ENCODE data around the gene CTNNBIP1.

- TF ChIP-seq, protein P1, sequence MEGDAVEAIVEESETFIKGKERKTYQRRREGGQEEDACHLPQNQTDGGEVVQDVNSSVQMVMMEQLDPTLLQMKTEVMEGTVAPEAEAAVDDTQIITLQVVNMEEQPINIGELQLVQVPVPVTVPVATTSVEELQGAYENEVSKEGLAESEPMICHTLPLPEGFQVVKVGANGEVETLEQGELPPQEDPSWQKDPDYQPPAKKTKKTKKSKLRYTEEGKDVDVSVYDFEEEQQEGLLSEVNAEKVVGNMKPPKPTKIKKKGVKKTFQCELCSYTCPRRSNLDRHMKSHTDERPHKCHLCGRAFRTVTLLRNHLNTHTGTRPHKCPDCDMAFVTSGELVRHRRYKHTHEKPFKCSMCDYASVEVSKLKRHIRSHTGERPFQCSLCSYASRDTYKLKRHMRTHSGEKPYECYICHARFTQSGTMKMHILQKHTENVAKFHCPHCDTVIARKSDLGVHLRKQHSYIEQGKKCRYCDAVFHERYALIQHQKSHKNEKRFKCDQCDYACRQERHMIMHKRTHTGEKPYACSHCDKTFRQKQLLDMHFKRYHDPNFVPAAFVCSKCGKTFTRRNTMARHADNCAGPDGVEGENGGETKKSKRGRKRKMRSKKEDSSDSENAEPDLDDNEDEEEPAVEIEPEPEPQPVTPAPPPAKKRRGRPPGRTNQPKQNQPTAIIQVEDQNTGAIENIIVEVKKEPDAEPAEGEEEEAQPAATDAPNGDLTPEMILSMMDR (IDR thresholded peaks at IDR 0.05) = no peak
- no peak for TF ChIP-seq POLR2A (IDR thresholded peaks at IDR 0.05)
These were observed 12.3 kb upstream of the CTNNBIP1 start for GRCh38 chr1:9922342-9922741.
